SW 1271 (cell line): ENCODE data around the gene PGF.
"Not testable (repeated sequence)": the region's sequence is repeated elsewhere in the genome, so short reads cannot be mapped to it uniquely, and the experiment has no call there.

Experiments used
- DNase-seq, 2 experiments: peaks; one replicate each; lab custom pipeline; 2025; lab: John Stamatoyannopoulos, UW

PGF gene

GRCh38 chr14:74942181-74942580, 13.2 kb downstream of the PGF start:
- no peak for DNase-seq

- DNase-seq: no peak
Observed at GRCh38 chr14:74941676-74942097, 13.7 kb downstream of the PGF start.

- DNase-seq: no peak
Observed at GRCh38 chr14:74940956-74941565, 14.3 kb downstream of the PGF start.

GRCh38 chr14:74938531-74939495, 16.6 kb downstream of the PGF start:
- no peak for DNase-seq

- no peak for DNase-seq
Observed at GRCh38 chr14:74937171-74937570, 18.2 kb downstream of the PGF start.

- no peak for DNase-seq
Observed at GRCh38 chr14:74936731-74937130, 18.7 kb downstream of the PGF start.

GRCh38 chr14:74936151-74936550, 19.2 kb downstream of the PGF start:
- no peak for DNase-seq

- no peak for DNase-seq
Observed at GRCh38 chr14:74935360-74935680, 20.1 kb downstream of the PGF start.

GRCh38 chr14:74934476-74935359, 20.7 kb downstream of the PGF start:
- no peak for DNase-seq

- no peak for DNase-seq
Observed at GRCh38 chr14:74934041-74934440, 21.4 kb downstream of the PGF start.

GRCh38 chr14:74932936-74933335, 22.5 kb downstream of the PGF start:
- DNase-seq: not testable (repeated sequence)

GRCh38 chr14:74932401-74932901, 22.9 kb downstream of the PGF start:
- no peak for DNase-seq

- DNase-seq: not testable (repeated sequence)
Observed at GRCh38 chr14:74931744-74932143, 23.7 kb downstream of the PGF start.

GRCh38 chr14:74929242-74929641, 26.2 kb downstream of the PGF start:
- no peak for DNase-seq

GRCh38 chr14:74927225-74927624, 28.2 kb downstream of the PGF start:
- DNase-seq: no peak

- DNase-seq: no peak
Observed at GRCh38 chr14:74924061-74924460, 31.3 kb downstream of the PGF start.

- DNase-seq: no peak
Observed at GRCh38 chr14:74922752-74923401, 32.5 kb downstream of the PGF start, which contains the start of gene RPS6KL1. Gene RPS6KL1, minus strand, starts transcription at chr14:74923260. Its CDS starts 1,719 bp downstream, at chr14:74921541.

GRCh38 chr14:74921987-74922751, 33.2 kb downstream of the PGF start:
- DNase-seq: no peak

GRCh38 chr14:74921053-74921620, 34.3 kb downstream of the PGF start:
- no peak for DNase-seq

GRCh38 chr14:74920281-74920680, 35.1 kb downstream of the PGF start:
- DNase-seq: no peak
